OCI-LY3 (cell line): ENCODE results near the gene CPAMD8.
A peak's percentile ranks its signal among the peaks of the same experiment; 100 is the strongest.
"Not testable (repeated sequence)": the region's sequence is repeated elsewhere in the genome, so short reads cannot be mapped to it uniquely, and the experiment has no call there.

Experiments used
- H2AFZ ChIP-seq: fragments of 200-600, 300-600 bp; shearing (Covaris generic); 2 replicates; pipeline ENCODE4 v1.6.0; 2014; ENCODE audit warnings: antibody characterized with exemption, low read depth, low read length
- H3K27ac ChIP-seq: fragments of 200-600, 300-600 bp; sonication (generic); 2 replicates; pipeline ENCODE4 v1.5.1; 2014; ENCODE audit warnings: mild to moderate bottlenecking, low read length, moderate library complexity, mixed read lengths
- H3K27me3 ChIP-seq: fragments of 200-600, 300-600 bp; sonication (generic); 2 replicates; pipeline ENCODE4 v1.6.1; 2014; ENCODE audit warnings: low read depth, low read length, mixed read lengths
- H3K36me3 ChIP-seq: fragments of 200-600, 300-600 bp; sonication (generic); replicated peaks from 2 replicates; pipeline ENCODE3; 2014; ENCODE audit warnings: low read depth, low read length, mixed read lengths
- H3K4me1 ChIP-seq: fragments of 300-600, 200-600 bp; sonication (generic); 2 replicates; pipeline ENCODE4 v1.6.1; 2014; ENCODE audit warnings: low read length, mixed read lengths
- H3K4me2 ChIP-seq: fragments of 200-600, 300-600 bp; sonication (generic); 2 replicates; pipeline ENCODE4 v1.6.1; 2014; ENCODE audit warnings: low read length, mixed read lengths
- H3K4me3 ChIP-seq: fragments of 300-600, 200-600 bp; sonication (generic); 2 replicates; pipeline ENCODE4 v1.5.1; 2014; ENCODE audit warnings: antibody characterized with exemption, mild to moderate bottlenecking, low read length, moderate library complexity
- H3K79me2 ChIP-seq: fragments of 300-600, 200-600 bp; shearing (Covaris generic); 2 replicates; pipeline ENCODE4 v1.6.1; 2014; ENCODE audit warnings: mild to moderate bottlenecking, low read length, mixed read lengths
- H3K9ac ChIP-seq: fragments of 300-600, 200-600 bp; shearing (Covaris generic); 2 replicates; pipeline ENCODE4 v1.6.0; 2014; ENCODE audit warnings: mild to moderate bottlenecking, low read length, moderate library complexity
- H3K9me3 ChIP-seq: fragments of 200-600, 300-600 bp; shearing (Covaris generic); 2 replicates; pipeline ENCODE4 v1.6.1; 2014; ENCODE audit warnings: low read length, mixed read lengths; ENCODE audit not compliant: insufficient read depth
- H4K20me1 ChIP-seq: fragments of 200-600, 300-600 bp; sonication (generic); 2 replicates; pipeline ENCODE4 v1.6.1; 2016; ENCODE audit warnings: low read length, mixed read lengths; ENCODE audit not compliant: insufficient read depth
- CTCF ChIP-seq: fragments of 200-600, 300-600 bp; sonication (generic); IDR thresholded peaks from 2 replicates; pipeline ENCODE4 v1.5.1; 2014; ENCODE audit warnings: antibody characterized with exemption, low read length, low read depth
- EZH2phosphoT487 ChIP-seq: fragments of 200-600 bp; shearing (Covaris generic); IDR thresholded peaks from 2 replicates; pipeline ENCODE4 v1.6.1; 2018; ENCODE audit warnings: antibody characterized with exemption, mixed run types, low read depth

The CPAMD8 gene

GRCh38 chr19:17021328-17021727, 5.3 kb downstream of the CPAMD8 start:
- no peak for TF ChIP-seq CTCF
- no peak for TF ChIP-seq EZH2phosphoT487
- H3K9me3 ChIP-seq: no peaks in the 10 kb centered on the region

GRCh38 chr19:17020823-17021222, 5.8 kb downstream of the CPAMD8 start:
- no peak overlapping the region for H3K9ac ChIP-seq
- peaks cover 7% of the 10 kb centered on the region; the same call in 1 of the 2 replicates for H3K27me3 ChIP-seq
- H3K36me3 ChIP-seq: no peaks in the 10 kb centered on the region
- no peaks in the 10 kb centered on the region for H3K4me1 ChIP-seq
- no peak overlapping the region for H2AFZ ChIP-seq
- no peaks in the 10 kb centered on the region for H4K20me1 ChIP-seq
- H3K4me2 ChIP-seq: no peak overlapping the region
- H3K4me3 ChIP-seq: no peak overlapping the region
- no peak overlapping the region for H3K27ac ChIP-seq
- no peaks in the 10 kb centered on the region for H3K79me2 ChIP-seq
- no peaks in the 10 kb centered on the region for H3K9me3 ChIP-seq
- TF ChIP-seq EZH2phosphoT487: no peak
- no peak for TF ChIP-seq CTCF

More at GRCh38 chr19:17021328-17021727, 5.3 kb downstream of the CPAMD8 start:
- H3K79me2 ChIP-seq: no peaks in the 10 kb centered on the region
- H3K4me3 ChIP-seq: no peak overlapping the region
- H4K20me1 ChIP-seq: no peaks in the 10 kb centered on the region
- H2AFZ ChIP-seq: no peak overlapping the region
- H3K36me3 ChIP-seq: no peaks in the 10 kb centered on the region
- no peak overlapping the region for H3K4me2 ChIP-seq
- no peak overlapping the region for H3K27ac ChIP-seq
- peaks cover 7% of the 10 kb centered on the region; the same call in 1 of the 2 replicates for H3K27me3 ChIP-seq
- H3K4me1 ChIP-seq: no peaks in the 10 kb centered on the region
- H3K9ac ChIP-seq: no peak overlapping the region

- 0 out of 2 replicates have a peak overlapping the region, but pooled peaks have one; percentile 1 for H2AFZ ChIP-seq
- no peaks in the 10 kb centered on the region for H4K20me1 ChIP-seq
- TF ChIP-seq EZH2phosphoT487: no peak
- TF ChIP-seq CTCF: no peak
- H3K4me1 ChIP-seq: no peaks in the 10 kb centered on the region
- no peaks in the 10 kb centered on the region for H3K9me3 ChIP-seq
- H3K9ac ChIP-seq: no peak overlapping the region
- H3K4me3 ChIP-seq: no peak overlapping the region
- peaks cover 7% of the 10 kb centered on the region; the same call in 1 of the 2 replicates for H3K27me3 ChIP-seq
- H3K27ac ChIP-seq: no peak overlapping the region
- no peaks in the 10 kb centered on the region for H3K36me3 ChIP-seq
- H3K79me2 ChIP-seq: no peaks in the 10 kb centered on the region
- H3K4me2 ChIP-seq: no peak overlapping the region
Measured at GRCh38 chr19:17020385-17020784, 6.2 kb downstream of the CPAMD8 start.

GRCh38 chr19:17014212-17014861, 12.3 kb downstream of the CPAMD8 start:
- H3K27ac ChIP-seq, H3K4me3 ChIP-seq, H3K4me2 ChIP-seq, H3K9me3 ChIP-seq, H4K20me1 ChIP-seq, H3K79me2 ChIP-seq, H3K36me3 ChIP-seq, H3K27me3 ChIP-seq, H3K9ac ChIP-seq, H3K4me1 ChIP-seq, H2AFZ ChIP-seq: not testable (repeated sequence)
